GM18909 (cell line): Measurements from ENCODE around the gene WWOX.

Experiments
- ATAC-seq: cut with Tn5 transposase; IDR thresholded peaks from one replicate; pipeline ENCODE4 v1.9.1; 2021; ENCODE audit warnings: mild to moderate bottlenecking; ENCODE audit not compliant: unreplicated experiment, poor library complexity

WWOX gene

GRCh38 chr16:78791926-78792325 lies 692.5 kb downstream of the WWOX start:
- ATAC-seq = no peak

GRCh38 chr16:78792952-78793351 lies 693.5 kb downstream of the WWOX start:
- ATAC-seq = no peak

- no peak for ATAC-seq
Measured at GRCh38 chr16:78794581-78795250, 695.3 kb downstream of the WWOX start.

GRCh38 chr16:78795433-78795832 lies 696.0 kb downstream of the WWOX start:
- ATAC-seq = no peak

- no peak for ATAC-seq
Measured at GRCh38 chr16:78796221-78796866, 696.9 kb downstream of the WWOX start.

GRCh38 chr16:78799429-78799828 lies 700.0 kb downstream of the WWOX start:
- ATAC-seq = no peak

- no peak for ATAC-seq
Measured at GRCh38 chr16:78800523-78800922, 701.1 kb downstream of the WWOX start.

- ATAC-seq = no peak
Measured at GRCh38 chr16:78804058-78804735, 704.7 kb downstream of the WWOX start.

GRCh38 chr16:78805556-78805955 lies 706.1 kb downstream of the WWOX start:
- no peak for ATAC-seq

GRCh38 chr16:78811247-78811646 lies 711.8 kb downstream of the WWOX start:
- ATAC-seq = no peak

GRCh38 chr16:78812582-78812981 lies 713.1 kb downstream of the WWOX start:
- no peak for ATAC-seq

- no peak for ATAC-seq
Measured at GRCh38 chr16:78813661-78814311, 714.3 kb downstream of the WWOX start.

- no peak for ATAC-seq
Measured at GRCh38 chr16:78815713-78816112, 716.3 kb downstream of the WWOX start.

- no peak for ATAC-seq
Measured at GRCh38 chr16:78816499-78817195, 717.2 kb downstream of the WWOX start.

- no peak for ATAC-seq
Measured at GRCh38 chr16:78817200-78817739, 717.8 kb downstream of the WWOX start.

GRCh38 chr16:78821335-78821734 lies 721.9 kb downstream of the WWOX start:
- no peak for ATAC-seq

GRCh38 chr16:78822509-78822908 lies 723.1 kb downstream of the WWOX start:
- no peak for ATAC-seq

- no peak for ATAC-seq
Measured at GRCh38 chr16:78823027-78823426, 723.6 kb downstream of the WWOX start.

- ATAC-seq = no peak
Measured at GRCh38 chr16:78829280-78829679, 729.8 kb downstream of the WWOX start.

- no peak for ATAC-seq
Measured at GRCh38 chr16:78830599-78830998, 731.1 kb downstream of the WWOX start.
